Nephron progenitor cell (in vitro differentiated cells): ENCODE data around the gene FAM9A.

Experiments
- DNase-seq: peaks from one replicate; pipeline ENCODE4 v3.0.0; 2021
- H3K27ac Mint-ChIP-seq: 2 replicates; pipeline ENCODE4 v1.8.0; 2021; ENCODE audit warnings: mild to moderate bottlenecking, moderate library complexity, mixed read lengths
- H3K27me3 Mint-ChIP-seq: 2 replicates; pipeline ENCODE4 v1.8.0; 2021; ENCODE audit warnings: mild to moderate bottlenecking, low read depth, mixed read lengths; ENCODE audit not compliant: poor library complexity
- H3K36me3 Mint-ChIP-seq: 2 replicates; pipeline ENCODE4 v1.8.0; 2021; ENCODE audit warnings: low read depth, mixed read lengths
- H3K4me1 Mint-ChIP-seq: 2 replicates; pipeline ENCODE4 v1.8.0; 2021; ENCODE audit warnings: mixed read lengths
- H3K4me3 Mint-ChIP-seq: 2 replicates; pipeline ENCODE4 v1.8.0; 2021; ENCODE audit warnings: mild to moderate bottlenecking, moderate library complexity, mixed read lengths
- H3K9me3 Mint-ChIP-seq: 2 replicates; pipeline ENCODE4 v1.8.0; 2021; ENCODE audit warnings: mild to moderate bottlenecking, moderate library complexity, mixed read lengths
- CTCF ChIP-seq: fragments of 200-600 bp; sonication (generic); IDR thresholded peaks from 2 replicates; pipeline ENCODE4 v1.5.0; 2021; ENCODE audit warnings: antibody characterized with exemption

The FAM9A gene

GRCh38 chrX:8815460-8816065 lies 14.4 kb upstream of the FAM9A start:
- H3K27ac Mint-ChIP-seq = no peak overlapping the region
- H3K9me3 Mint-ChIP-seq = no peaks in the 10 kb centered on the region
- no peaks in the 10 kb centered on the region for H3K36me3 Mint-ChIP-seq
- no peaks in the 10 kb centered on the region for H3K27me3 Mint-ChIP-seq
- H3K4me3 Mint-ChIP-seq = no peak overlapping the region
- no peaks in the 10 kb centered on the region for H3K4me1 Mint-ChIP-seq
- TF ChIP-seq CTCF = peak; percentile 85
- peak; percentile 41 for DNase-seq

- Mint-ChIP-seq H3K4me3 (no peak overlapping the region), H3K4me1 (no peaks in the 10 kb centered on the region), H3K27ac (no peak overlapping the region), H3K9me3 (no peaks in the 10 kb centered on the region), H3K36me3 (no peaks in the 10 kb centered on the region), H3K27me3 (no peaks in the 10 kb centered on the region)
- no peak for TF ChIP-seq CTCF
- no peak for DNase-seq
Observed at GRCh38 chrX:8813036-8813435, 11.9 kb upstream of the FAM9A start.

- DNase-seq = no peak
- Mint-ChIP-seq H3K27me3 (no peaks in the 10 kb centered on the region), H3K36me3 (no peaks in the 10 kb centered on the region), H3K4me3 (no peak overlapping the region), H3K27ac (no peak overlapping the region), H3K4me1 (no peaks in the 10 kb centered on the region), H3K9me3 (no peaks in the 10 kb centered on the region)
- TF ChIP-seq CTCF = no peak
Observed at GRCh38 chrX:8811611-8812010, 10.4 kb upstream of the FAM9A start.

- Mint-ChIP-seq H3K36me3 (no peaks in the 10 kb centered on the region), H3K4me1 (no peaks in the 10 kb centered on the region), H3K27me3 (no peaks in the 10 kb centered on the region), H3K4me3 (no peak overlapping the region), H3K9me3 (peaks cover 1% of the 10 kb centered on the region), H3K27ac (no peak overlapping the region)
- no peak for DNase-seq
- TF ChIP-seq CTCF = no peak
Observed at GRCh38 chrX:8808661-8809060, 7.5 kb upstream of the FAM9A start.

GRCh38 chrX:8805974-8806373 lies 4.8 kb upstream of the FAM9A start:
- TF ChIP-seq CTCF = no peak
- Mint-ChIP-seq H3K9me3 (peaks cover 13% of the 10 kb centered on the region), H3K27ac (no peak overlapping the region), H3K27me3 (no peaks in the 10 kb centered on the region), H3K4me1 (no peaks in the 10 kb centered on the region), H3K36me3 (no peaks in the 10 kb centered on the region), H3K4me3 (no peak overlapping the region)
- no peak for DNase-seq

- Mint-ChIP-seq H3K9me3 (peaks cover 13% of the 10 kb centered on the region), H3K4me3 (no peak overlapping the region), H3K36me3 (no peaks in the 10 kb centered on the region), H3K27ac (no peak overlapping the region), H3K27me3 (no peaks in the 10 kb centered on the region), H3K4me1 (no peaks in the 10 kb centered on the region)
- TF ChIP-seq CTCF = no peak
- no peak for DNase-seq
Observed at GRCh38 chrX:8805046-8805445, 3.9 kb upstream of the FAM9A start.
